ENCODE measurements around the gene RIOK2. TPM values are rescaled to one million over a fixed set of nuclear protein-coding genes. Genes with fewer than 3 reads are reported as not detected.

RIOK2 gene
- total RNA-seq, 2 donors from 2014 or later, result 23.9 to 24.9 TPM

GRCh38 chr5:97119007-97119390, 64.0 kb downstream of the RIOK2 start:
- no peak for DNase-seq
- TF ChIP-seq, protein P1, sequence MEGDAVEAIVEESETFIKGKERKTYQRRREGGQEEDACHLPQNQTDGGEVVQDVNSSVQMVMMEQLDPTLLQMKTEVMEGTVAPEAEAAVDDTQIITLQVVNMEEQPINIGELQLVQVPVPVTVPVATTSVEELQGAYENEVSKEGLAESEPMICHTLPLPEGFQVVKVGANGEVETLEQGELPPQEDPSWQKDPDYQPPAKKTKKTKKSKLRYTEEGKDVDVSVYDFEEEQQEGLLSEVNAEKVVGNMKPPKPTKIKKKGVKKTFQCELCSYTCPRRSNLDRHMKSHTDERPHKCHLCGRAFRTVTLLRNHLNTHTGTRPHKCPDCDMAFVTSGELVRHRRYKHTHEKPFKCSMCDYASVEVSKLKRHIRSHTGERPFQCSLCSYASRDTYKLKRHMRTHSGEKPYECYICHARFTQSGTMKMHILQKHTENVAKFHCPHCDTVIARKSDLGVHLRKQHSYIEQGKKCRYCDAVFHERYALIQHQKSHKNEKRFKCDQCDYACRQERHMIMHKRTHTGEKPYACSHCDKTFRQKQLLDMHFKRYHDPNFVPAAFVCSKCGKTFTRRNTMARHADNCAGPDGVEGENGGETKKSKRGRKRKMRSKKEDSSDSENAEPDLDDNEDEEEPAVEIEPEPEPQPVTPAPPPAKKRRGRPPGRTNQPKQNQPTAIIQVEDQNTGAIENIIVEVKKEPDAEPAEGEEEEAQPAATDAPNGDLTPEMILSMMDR (IDR thresholded peaks at IDR 0.05), result no peak
- no peak overlapping the region for H3K27ac ChIP-seq
- no peaks in the 10 kb centered on the region for H3K9me3 ChIP-seq
- no peaks in the 10 kb centered on the region for H3K36me3 ChIP-seq
- intact Hi-C loops (cut with DNase I), result no loop called here
- no peaks in the 10 kb centered on the region for H3K27me3 ChIP-seq
- no peak overlapping the region for H3K9ac ChIP-seq (ENCODE audit: low read depth in 2 of 2, low read length in 2 of 2)
- H3K4me1 ChIP-seq, result no peaks in the 10 kb centered on the region
- H3K4me3 ChIP-seq, result no peak overlapping the region

GRCh38 chr5:97118261-97119006, 64.6 kb downstream of the RIOK2 start:
- Histone ChIP-seq H3K27ac (no peak overlapping the region), H3K4me1 (no peaks in the 10 kb centered on the region), H3K4me3 (no peak overlapping the region), H3K9ac (ENCODE audit: low read depth in 2 of 2, low read length in 2 of 2) (no peak overlapping the region), H3K27me3 (no peaks in the 10 kb centered on the region), H3K36me3 (no peaks in the 10 kb centered on the region), H3K9me3 (no peaks in the 10 kb centered on the region)
- intact Hi-C loops (cut with DNase I), result no loop called here
- DNase-seq, result no peak
- TF ChIP-seq, protein P1 (IDR thresholded peaks at IDR 0.05), result no peak

- Histone ChIP-seq H3K27ac (no peak overlapping the region), H3K9me3 (no peaks in the 10 kb centered on the region), H3K27me3 (no peaks in the 10 kb centered on the region), H3K4me1 (no peaks in the 10 kb centered on the region), H3K36me3 (no peaks in the 10 kb centered on the region), H3K4me3 (no peak overlapping the region), H3K9ac (ENCODE audit: low read depth in 2 of 2, low read length in 2 of 2) (no peak overlapping the region)
- TF ChIP-seq, protein P1 (IDR thresholded peaks at IDR 0.05), result no peak
- no peak for DNase-seq
- intact Hi-C loops (cut with DNase I), result no loop called here
Observed at GRCh38 chr5:97115932-97116331, 67.1 kb downstream of the RIOK2 start.

DNA sequence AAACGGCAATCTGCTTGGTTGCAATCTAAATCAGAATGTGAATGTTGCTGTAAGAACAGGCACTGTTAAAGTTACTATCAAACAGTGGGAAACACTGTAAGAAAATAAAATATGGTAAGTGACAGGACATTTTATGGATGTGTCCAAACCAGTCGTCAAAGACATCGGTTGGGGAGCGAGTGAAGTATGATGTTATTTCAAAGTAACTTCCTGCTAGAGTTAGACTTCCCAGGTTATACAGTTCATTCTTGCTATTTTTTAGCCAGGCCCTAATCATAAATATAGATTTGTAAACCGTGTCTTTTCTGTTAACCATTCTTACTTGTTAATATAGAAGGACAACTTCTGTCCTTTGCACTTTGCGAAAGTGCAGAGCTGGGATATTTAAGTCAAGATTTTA, 70.8 kb downstream of the RIOK2 start:
- Histone ChIP-seq H3K9ac (ENCODE audit: low read depth in 2 of 2, low read length in 2 of 2) (no peak overlapping the region), H3K4me1 (no peaks in the 10 kb centered on the region), H3K36me3 (no peaks in the 10 kb centered on the region), H3K27ac (no peak overlapping the region), H3K9me3 (no peaks in the 10 kb centered on the region), H3K27me3 (no peaks in the 10 kb centered on the region), H3K4me3 (no peak overlapping the region)
- DNase-seq, result no peak
- TF ChIP-seq, protein P1 (IDR thresholded peaks at IDR 0.05), result no peak
- intact Hi-C loops (cut with DNase I), result no loop called here

GRCh38 chr5:97111616-97112015, 71.4 kb downstream of the RIOK2 start:
- no peaks in the 10 kb centered on the region for H3K9me3 ChIP-seq
- H3K27me3 ChIP-seq, result no peaks in the 10 kb centered on the region
- H3K4me3 ChIP-seq, result no peak overlapping the region
- H3K27ac ChIP-seq, result no peak overlapping the region
- no peaks in the 10 kb centered on the region for H3K4me1 ChIP-seq
- no peak overlapping the region for H3K9ac ChIP-seq (ENCODE audit: low read depth in 2 of 2, low read length in 2 of 2)
- no peaks in the 10 kb centered on the region for H3K36me3 ChIP-seq
- peak; percentile 64 for DNase-seq
- intact Hi-C loops (cut with DNase I), result no loop called here
- TF ChIP-seq, protein P1 (IDR thresholded peaks at IDR 0.05), result no peak

All from colonic mucosa (tissue), 4 donors.